Activated CD8-positive, alpha-beta memory T cell treated with anti-CD3 and anti-CD28 coated beads, Interleukin-2, amount 50 U/mL, for 4 hours (primary cell): ENCODE measurements around the gene UTP18.
A peak's percentile ranks its signal among the peaks of the same experiment; 100 is the strongest.
"Not testable (repeated sequence)": the region's sequence is repeated elsewhere in the genome, so short reads cannot be mapped to it uniquely, and the experiment has no call there.

Source experiments
- DNase-seq: peaks from one replicate; pipeline ENCODE4 v3.0.0-alpha.2; 2020

The UTP18 gene

DNA sequence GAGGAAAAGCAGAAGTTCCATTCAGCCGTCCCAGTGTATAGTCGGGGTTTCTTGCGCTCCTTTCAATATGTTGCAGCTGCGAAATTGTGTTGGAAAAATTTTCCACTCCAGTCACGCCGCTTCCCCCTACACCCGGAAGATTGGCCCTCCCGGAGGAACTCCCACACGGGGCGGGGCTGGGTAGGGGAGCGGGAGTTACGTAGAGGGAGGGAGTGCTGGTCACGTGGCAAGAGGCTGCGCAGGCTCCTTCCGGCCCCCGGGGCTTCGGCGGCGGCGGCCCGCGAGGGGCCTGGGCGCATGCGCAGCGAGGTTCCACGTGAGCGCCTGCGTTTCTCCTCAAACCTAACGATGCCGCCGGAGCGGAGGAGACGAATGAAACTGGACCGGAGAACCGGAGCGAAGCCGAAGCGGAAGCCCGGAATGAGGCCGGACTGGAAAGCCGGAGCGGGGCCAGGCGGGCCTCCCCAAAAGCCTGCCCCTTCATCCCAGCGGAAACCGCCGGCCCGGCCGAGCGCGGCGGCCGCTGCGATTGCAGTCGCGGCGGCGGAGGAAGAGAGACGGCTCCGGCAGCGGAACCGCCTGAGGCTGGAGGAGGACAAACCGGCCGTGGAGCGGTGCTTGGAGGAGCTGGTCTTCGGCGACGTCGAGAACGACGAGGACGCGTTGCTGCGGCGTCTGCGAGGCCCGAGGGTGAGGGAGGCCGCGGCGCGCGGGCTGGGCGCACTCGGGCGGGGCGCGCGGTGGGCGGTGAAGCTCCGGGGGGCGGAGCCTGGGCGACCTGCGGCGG, at the start of gene UTP18:
Gene UTP18 (plus strand): TSS at position 310 of the 787 bp plus-strand sequence. CDS start 39 bp downstream, at position 349.
- DNase-seq = peak; percentile 96

GRCh38 chr17:51214920-51215319, 45.4 kb upstream of the UTP18 start:
- DNase-seq = no peak

DNA sequence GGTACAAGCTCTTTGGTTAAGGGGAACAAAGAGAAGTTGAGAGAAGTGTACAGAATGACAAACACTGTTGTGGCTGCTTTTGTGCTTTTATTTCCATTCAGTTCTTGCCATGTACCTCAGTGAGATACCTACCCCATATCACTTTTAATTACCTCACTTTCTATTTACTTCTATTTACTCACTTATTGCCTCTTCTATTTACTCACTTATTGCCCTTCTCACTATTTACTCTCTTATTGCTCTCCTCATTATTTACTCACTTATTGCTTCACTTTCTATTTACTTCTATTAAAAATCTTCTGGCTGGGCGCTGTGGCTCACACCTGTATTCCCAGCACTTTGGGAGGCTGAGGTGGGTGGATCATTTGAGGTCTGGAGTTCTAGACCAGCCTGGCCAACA, 42.4 kb upstream of the UTP18 start:
- DNase-seq = no peak

- no peak for DNase-seq
Observed at GRCh38 chr17:51221322-51221721, 39.0 kb upstream of the UTP18 start.

DNA sequence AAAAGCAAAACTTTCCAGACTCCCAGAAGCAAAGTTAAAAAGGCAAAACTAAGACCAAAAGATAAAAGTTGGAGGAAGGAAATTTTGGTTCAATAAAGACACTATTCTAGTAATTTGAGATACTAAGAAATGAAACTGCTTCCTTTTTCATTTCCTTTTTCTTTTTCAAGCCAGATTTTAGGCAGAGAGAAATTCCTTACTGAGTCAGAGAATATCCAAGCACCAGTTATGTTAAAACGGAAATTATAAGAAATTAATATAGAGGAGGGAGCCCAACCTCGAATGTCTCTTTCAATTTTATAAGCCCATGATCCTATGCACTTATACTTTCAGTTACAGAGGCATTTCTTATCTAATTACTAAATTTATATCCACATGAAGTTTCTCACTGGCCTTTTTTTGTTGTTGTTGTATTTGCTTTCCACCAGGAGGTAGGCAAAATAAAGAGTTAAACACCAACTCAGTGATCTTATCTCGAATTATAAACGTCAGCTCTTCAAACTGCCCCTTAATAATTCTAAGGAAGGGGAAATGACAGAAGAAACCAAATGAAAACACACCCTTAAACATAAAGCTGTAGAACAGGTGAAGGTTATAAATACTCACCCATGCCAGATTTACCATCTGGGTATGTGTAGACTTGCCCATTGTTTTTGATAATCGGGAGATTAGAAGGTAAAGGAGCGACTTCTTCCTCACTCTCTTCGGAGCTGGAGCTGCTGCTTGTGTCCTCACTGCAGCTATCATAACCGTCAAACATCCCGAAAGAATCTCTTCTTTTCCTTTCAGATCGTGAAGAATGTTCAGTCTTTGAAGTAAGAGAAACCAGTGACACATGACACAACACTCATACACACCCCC, 35.7 kb upstream of the UTP18 start:
- no peak for DNase-seq

DNA sequence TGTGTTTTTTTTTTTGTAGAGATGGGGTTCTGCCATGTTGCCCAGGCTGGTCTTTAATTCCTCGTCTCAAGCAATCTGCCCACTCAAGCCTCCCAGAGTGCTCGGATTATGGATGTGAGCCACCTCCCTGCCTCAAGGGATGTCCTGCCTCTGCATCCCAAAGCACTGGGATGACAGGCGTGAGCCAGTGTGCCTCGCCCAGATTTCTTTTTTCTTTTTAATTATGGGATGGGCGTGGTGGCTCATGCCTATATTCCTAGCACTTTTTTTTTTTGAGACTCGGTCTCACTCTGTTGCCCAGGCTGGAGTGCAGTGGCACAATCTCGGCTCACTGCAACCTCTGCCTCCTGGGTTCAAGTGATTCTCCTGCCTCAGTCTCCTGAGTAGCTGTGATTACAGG, 34.8 kb upstream of the UTP18 start:
- not testable (repeated sequence) for DNase-seq

DNA sequence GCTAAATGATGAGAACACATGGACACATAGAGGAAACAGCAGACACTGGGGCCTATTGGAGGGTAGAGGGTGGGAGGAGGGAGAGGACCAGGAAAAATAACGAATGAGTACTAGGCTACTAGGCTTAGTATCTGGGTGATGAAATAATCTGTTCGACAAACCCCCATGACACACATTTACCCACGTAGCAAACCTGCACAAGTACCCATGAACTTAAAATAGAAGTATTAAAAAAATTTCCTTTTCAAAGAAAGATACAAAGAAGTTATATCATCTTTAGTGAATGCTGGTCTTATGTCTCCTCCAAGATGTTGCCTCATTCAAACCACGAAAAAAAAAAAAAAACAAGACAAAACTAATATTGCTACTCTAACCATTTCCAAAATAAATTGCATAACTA, 32.2 kb upstream of the UTP18 start:
- no peak for DNase-seq

DNA sequence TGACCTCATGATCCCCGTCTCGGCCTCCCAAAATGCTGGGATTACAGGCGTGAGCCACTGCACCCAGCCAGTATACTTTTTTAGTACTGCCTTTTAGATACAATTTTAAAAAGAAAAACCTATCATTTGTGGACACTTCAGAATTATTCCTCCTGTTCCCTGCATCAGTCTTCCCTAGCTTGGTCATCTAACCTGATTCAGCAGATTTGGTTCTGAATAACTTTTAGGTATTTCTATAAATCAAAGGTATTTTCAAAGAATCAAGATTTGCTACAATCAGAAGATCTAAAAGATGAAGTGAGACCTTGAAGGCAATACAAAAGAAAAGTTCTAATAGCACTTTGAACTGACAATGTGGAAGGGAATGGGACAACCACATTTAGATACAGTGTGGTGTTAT, 30.5 kb upstream of the UTP18 start:
- no peak for DNase-seq

- DNase-seq = no peak
Observed at GRCh38 chr17:51230306-51230705, 30.0 kb upstream of the UTP18 start.

DNA sequence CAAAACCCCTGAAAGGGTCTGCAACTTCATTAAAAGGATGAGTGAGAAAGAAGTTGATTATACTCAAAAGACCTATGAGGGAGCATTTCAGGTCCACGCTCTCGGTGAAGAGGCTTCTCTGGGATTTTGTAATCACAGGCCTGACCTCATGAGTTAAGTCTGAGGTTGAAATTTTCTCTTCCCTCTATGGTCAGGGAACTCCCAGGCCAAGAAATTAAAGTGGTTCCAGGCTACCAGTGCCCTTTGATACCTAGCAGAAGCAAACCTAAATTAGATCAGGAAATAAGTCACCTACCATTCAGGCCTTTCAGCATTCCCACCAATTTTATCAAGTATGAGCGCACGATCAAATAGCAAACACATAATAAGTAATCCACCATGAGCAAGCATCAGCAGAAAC, 28.3 kb upstream of the UTP18 start:
- DNase-seq = no peak

GRCh38 chr17:51234162-51234561, 26.2 kb upstream of the UTP18 start:
- no peak for DNase-seq

- no peak for DNase-seq
Observed at GRCh38 chr17:51238255-51238887, 22.0 kb upstream of the UTP18 start.

GRCh38 chr17:51240275-51240674, 20.1 kb upstream of the UTP18 start:
- no peak for DNase-seq

DNA sequence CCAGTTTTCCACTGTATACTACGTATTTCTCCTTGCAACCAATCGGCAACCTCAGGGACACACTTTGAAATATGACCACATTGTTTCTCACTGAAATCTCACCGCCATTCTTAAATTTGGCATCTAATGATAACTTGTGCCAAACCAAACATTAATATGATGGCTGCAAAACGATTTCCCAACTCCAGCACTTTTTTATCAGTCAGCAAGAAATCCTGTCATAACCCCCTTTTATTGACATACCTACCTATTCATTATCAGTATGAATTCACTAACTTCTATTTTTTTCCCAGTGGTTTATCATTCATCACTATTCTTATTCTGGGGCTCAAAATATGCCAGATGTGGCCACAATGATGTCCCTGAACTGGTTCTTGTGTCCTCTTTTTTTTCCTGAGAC, 16.3 kb upstream of the UTP18 start:
- DNase-seq = no peak

DNA sequence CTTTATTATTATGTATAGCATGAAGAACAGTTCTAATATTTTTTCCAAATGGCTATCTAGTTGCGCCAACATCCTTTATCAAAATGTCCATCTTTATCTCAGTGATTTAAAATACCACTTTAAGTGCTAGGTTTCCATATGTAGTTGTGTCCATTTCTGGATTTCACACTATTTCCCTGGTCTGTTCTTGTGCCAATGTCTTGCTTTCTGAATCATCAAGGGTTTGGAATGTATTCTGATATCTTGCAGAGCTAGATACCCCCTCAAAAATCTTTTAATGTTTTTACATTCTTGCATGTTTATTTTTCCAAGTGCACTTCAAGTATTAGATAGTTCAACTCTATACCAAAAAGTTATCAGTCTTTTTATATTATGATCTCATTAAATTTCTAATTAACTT, 14.8 kb upstream of the UTP18 start:
- no peak for DNase-seq

GRCh38 chr17:51250314-51250840, 10.0 kb upstream of the UTP18 start:
- DNase-seq = no peak

DNA sequence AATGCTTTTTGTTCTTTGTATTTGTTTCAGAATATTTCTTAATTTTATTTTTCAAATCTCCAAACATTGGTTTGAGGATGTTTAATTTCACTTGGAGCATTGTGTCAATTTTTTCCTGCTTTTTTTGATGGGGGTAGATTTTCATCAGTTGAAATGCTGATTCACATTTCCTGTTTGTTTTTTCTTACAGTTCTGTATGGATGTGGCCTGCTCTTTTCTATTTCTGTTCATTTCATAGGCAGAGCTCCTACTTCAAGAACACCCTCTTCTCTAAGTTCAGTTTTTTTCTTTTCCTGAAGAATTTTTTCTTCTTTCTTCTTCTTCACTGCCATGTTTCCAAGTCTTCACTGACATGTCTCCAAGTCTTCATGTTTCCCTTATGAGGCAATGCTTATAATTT, 9.3 kb upstream of the UTP18 start:
- DNase-seq = no peak

DNA sequence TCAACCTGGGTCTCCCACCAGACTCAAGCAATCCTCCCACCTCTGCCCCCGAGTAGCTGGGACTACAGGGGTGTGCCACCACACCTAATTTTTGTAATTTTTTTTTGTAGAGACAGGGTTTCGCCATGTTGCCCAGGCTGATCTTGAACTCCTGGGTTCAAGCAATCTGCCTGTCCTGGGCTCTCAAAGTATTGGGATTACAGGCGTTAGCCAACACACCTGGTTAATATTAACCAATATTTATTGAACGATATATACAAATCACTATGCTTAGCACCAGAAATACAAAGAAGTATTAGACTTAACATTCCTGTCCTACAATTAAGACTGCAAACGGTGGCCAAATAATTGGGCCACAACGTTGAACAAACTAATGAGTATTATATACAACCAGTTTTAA, 4.7 kb upstream of the UTP18 start:
- DNase-seq = no peak

- no peak for DNase-seq
Observed at GRCh38 chr17:51256101-51256500, 4.2 kb upstream of the UTP18 start.

GRCh38 chr17:51257150-51258081, 2.9 kb upstream of the UTP18 start:
- no peak for DNase-seq

DNA sequence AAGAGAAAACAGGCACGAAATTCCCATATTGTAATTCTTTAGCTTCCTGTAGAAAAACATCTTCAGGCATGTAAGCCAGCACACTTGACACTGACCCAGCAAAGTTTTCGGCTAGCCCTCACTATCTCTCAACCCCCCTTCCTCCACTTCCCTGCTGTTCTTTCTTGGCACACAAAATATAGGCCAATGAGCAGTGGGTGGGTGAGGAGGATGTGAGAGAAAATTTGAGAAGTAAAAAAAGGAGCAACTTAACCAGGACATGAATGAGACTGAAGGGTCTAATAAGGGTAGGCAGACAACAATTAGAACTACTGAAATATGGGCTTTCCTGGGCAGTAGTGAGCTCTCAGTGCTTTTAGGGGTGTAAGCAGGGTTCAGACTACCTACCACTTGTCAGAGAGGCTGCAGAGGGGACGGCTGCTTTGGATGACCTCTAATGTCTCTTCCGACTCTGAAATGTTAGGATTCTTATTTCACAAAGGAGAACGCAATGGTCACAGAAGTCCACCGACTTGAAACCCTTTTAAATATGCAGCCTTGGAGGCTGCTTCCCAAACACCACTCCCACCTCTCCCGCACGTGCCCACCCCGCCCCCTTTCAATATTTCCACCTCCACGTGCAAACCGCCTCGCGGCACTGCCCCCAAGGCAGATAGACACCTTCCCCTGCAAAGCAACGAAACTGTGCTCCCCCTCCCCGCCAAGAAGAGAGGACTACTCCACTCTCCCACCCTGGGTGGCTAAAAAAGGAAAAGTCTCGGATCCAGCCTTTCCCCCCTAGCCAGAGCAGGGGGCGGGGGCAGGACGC, 1.4 kb upstream of the UTP18 start:
- peak; percentile 22 for DNase-seq
